ENCODE results near the gene SMG7.

The SMG7 gene

DNA sequence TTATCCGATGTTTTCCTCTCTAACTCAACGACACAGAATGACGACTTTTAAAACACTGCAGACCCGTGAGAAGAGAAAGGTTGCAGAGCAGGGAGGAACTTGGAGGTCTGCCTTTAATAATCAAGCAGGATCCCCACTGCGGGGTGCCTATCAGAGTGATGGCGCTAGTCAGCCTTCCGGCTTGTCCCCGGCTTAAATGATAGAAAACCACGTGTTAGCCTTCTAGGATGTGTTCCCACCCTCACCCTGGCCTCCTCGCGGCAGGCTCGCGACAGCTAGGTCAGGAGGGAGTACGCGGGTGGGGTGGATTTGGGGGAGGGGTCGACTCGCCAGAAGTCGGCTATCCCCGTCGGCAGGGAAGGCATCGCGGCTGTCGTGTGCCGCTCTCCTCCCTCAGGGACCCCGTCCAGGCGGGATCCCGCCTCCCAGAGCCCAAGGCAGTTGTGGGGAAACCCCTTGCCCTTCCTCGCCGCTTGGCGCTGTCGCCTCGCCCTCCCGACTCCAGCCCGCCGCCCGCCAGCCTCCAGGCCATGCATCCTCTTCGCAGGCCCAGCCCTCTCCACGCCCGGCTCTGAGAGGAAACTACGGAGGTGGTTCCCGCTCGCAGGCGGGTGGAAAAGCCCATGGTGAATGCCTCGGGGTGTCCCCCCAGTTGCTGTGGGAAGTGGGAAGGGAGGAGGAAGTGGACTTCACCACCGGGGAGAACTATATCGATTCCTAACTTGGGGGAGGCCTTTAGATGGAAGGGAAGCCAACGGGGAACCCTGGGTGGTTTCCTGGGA, 1.1 kb upstream of the SMG7 start:
- Histone ChIP-seq H3K4me3 (ENCODE audit: low read length) (peak overlapping the region; percentile 91), H3K9me3 (ENCODE audit: control insufficient read depth, low read length) (no peaks in the 10 kb centered on the region), H3K4me1 (ENCODE audit: control insufficient read depth, insufficient read depth, low read length) (peaks cover 15% of the 10 kb centered on the region), H3K9ac (ENCODE audit: low read length) (peak overlapping the region; percentile 98), H3K36me3 (ENCODE audit: control insufficient read depth, insufficient read depth, low read length, severe bottlenecking) (no peaks in the 10 kb centered on the region), H3K27me3 (replicated peaks; ENCODE audit: control insufficient read depth, insufficient read depth, low read length) (no peaks in the 10 kb centered on the region)
- peak; percentile 94 for DNase-seq (ENCODE audit: low read depth)

- no peaks in the 10 kb centered on the region for H3K9me3 ChIP-seq (ENCODE audit: control insufficient read depth, low read length)
Measured at GRCh38 chr1:183471743-183472487, 384 bp upstream of the SMG7 start.

GRCh38 chr1:183473217-183473536, 878 bp downstream of the SMG7 start:
- H3K4me1 ChIP-seq (ENCODE audit: control insufficient read depth, insufficient read depth, low read length): peaks cover 9% of the 10 kb centered on the region
- H3K9ac ChIP-seq (ENCODE audit: low read length): peak overlapping the region; percentile 95
- H3K36me3 ChIP-seq (ENCODE audit: control insufficient read depth, insufficient read depth, low read length, severe bottlenecking): no peaks in the 10 kb centered on the region
- peak overlapping the region; percentile 93 for H3K4me3 ChIP-seq (ENCODE audit: low read length)
- no peak for DNase-seq (ENCODE audit: low read depth)
- H3K27me3 ChIP-seq (replicated peaks; ENCODE audit: control insufficient read depth, insufficient read depth, low read length): no peaks in the 10 kb centered on the region
- no peaks in the 10 kb centered on the region for H3K9me3 ChIP-seq (ENCODE audit: control insufficient read depth, low read length)

More at GRCh38 chr1:183471743-183472487, 384 bp upstream of the SMG7 start:
- Histone ChIP-seq H3K9ac (ENCODE audit: low read length) (peak overlapping the region; percentile 98), H3K4me3 (ENCODE audit: low read length) (peak overlapping the region; percentile 93), H3K4me1 (ENCODE audit: control insufficient read depth, insufficient read depth, low read length) (peaks cover 15% of the 10 kb centered on the region), H3K27me3 (replicated peaks; ENCODE audit: control insufficient read depth, insufficient read depth, low read length) (no peaks in the 10 kb centered on the region), H3K36me3 (ENCODE audit: control insufficient read depth, insufficient read depth, low read length, severe bottlenecking) (no peaks in the 10 kb centered on the region)
- peak; percentile 99 for DNase-seq (ENCODE audit: low read depth)

DNA sequence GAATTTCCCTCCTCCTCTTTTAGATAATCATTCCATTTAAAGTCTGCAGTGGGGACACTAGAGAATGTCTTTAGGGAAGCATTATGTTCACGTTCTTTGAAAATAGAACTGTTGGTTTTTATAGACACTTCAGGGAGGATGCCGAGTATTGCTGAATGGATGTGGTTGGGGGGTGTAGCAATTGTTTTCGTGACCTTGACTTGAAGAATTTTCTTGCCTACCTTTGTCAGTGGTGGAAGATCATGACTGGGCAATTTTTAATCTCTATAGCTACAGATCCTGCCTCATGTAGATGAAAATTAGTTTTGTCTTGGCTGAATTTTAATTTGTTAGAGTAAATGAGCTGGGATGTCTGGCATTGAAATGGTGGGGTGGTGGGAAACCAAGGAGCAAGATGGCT, 3.8 kb downstream of the SMG7 start:
- no peak overlapping the region for H3K9ac ChIP-seq (ENCODE audit: low read length)
- H3K27me3 ChIP-seq (replicated peaks; ENCODE audit: control insufficient read depth, insufficient read depth, low read length): no peaks in the 10 kb centered on the region
- no peaks in the 10 kb centered on the region for H3K9me3 ChIP-seq (ENCODE audit: control insufficient read depth, low read length)
- peaks cover 13% of the 10 kb centered on the region for H3K4me1 ChIP-seq (ENCODE audit: control insufficient read depth, insufficient read depth, low read length)
- H3K36me3 ChIP-seq (ENCODE audit: control insufficient read depth, insufficient read depth, low read length, severe bottlenecking): no peaks in the 10 kb centered on the region
- no peak overlapping the region for H3K4me3 ChIP-seq (ENCODE audit: low read length)
- DNase-seq (ENCODE audit: low read depth): no peak

GRCh38 chr1:183477986-183478781, 5.9 kb downstream of the SMG7 start:
- no peak for DNase-seq (ENCODE audit: low read depth)
- Histone ChIP-seq H3K4me3 (ENCODE audit: low read length) (no peak overlapping the region), H3K4me1 (ENCODE audit: control insufficient read depth, insufficient read depth, low read length) (peaks cover 20% of the 10 kb centered on the region), H3K9ac (ENCODE audit: low read length) (no peak overlapping the region), H3K27me3 (replicated peaks; ENCODE audit: control insufficient read depth, insufficient read depth, low read length) (no peaks in the 10 kb centered on the region), H3K9me3 (ENCODE audit: control insufficient read depth, low read length) (no peaks in the 10 kb centered on the region), H3K36me3 (ENCODE audit: control insufficient read depth, insufficient read depth, low read length, severe bottlenecking) (no peaks in the 10 kb centered on the region)

DNA sequence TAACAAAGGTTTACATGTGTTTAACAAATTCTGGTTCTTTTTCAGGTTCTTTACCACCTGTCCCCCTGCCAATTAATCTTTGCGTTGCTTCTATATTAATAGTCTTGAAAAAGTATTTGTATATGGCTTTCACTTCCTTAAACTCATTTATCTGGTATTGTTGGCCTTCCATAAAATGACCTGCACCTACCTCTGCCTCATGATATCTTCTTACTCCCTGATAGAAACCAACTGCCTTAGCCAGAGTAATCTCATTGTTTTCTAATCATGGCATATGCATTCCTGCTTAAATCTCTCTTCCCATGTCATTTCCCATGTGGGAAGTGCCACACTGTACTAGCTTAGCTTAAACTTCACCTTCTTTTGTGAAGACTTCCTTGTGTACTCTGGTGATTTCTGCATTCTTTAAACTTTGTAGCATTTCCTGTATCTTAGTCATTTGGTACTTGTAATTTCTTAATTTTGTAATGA, 8.7 kb downstream of the SMG7 start:
- H3K4me1 ChIP-seq (ENCODE audit: control insufficient read depth, insufficient read depth, low read length): peaks cover 13% of the 10 kb centered on the region
- DNase-seq (ENCODE audit: low read depth): peak; percentile 14
- H3K36me3 ChIP-seq (ENCODE audit: control insufficient read depth, insufficient read depth, low read length, severe bottlenecking): no peaks in the 10 kb centered on the region
- H3K4me3 ChIP-seq (ENCODE audit: low read length): no peak overlapping the region
- no peak overlapping the region for H3K9ac ChIP-seq (ENCODE audit: low read length)
- H3K27me3 ChIP-seq (replicated peaks; ENCODE audit: control insufficient read depth, insufficient read depth, low read length): no peaks in the 10 kb centered on the region
- H3K9me3 ChIP-seq (ENCODE audit: control insufficient read depth, low read length): no peaks in the 10 kb centered on the region

DNA sequence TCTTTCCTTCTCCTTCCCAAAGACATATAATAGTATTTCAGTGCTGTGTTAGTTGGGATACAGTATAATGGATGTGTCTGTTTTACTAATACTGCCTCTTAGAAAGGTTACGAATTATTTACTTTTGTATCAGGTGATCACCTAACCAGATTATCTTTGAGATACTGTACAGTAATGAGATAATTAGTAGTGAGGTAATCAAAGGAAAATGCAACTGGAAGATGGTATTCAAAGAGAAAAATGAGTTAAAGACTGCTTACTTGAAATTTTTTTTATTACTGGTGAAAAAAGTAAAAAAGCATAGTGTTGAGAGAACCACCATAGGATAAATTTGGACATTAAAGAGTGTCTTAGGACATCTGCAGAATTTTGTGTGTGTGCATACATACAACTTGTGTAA, 10.9 kb downstream of the SMG7 start:
- H3K36me3 ChIP-seq (ENCODE audit: control insufficient read depth, insufficient read depth, low read length, severe bottlenecking): no peaks in the 10 kb centered on the region
- H3K4me3 ChIP-seq (ENCODE audit: low read length): no peak overlapping the region
- no peaks in the 10 kb centered on the region for H3K27me3 ChIP-seq (replicated peaks; ENCODE audit: control insufficient read depth, insufficient read depth, low read length)
- no peak for DNase-seq (ENCODE audit: low read depth)
- H3K9ac ChIP-seq (ENCODE audit: low read length): no peak overlapping the region
- peaks cover 13% of the 10 kb centered on the region for H3K4me1 ChIP-seq (ENCODE audit: control insufficient read depth, insufficient read depth, low read length)
- no peaks in the 10 kb centered on the region for H3K9me3 ChIP-seq (ENCODE audit: control insufficient read depth, low read length)

DNA sequence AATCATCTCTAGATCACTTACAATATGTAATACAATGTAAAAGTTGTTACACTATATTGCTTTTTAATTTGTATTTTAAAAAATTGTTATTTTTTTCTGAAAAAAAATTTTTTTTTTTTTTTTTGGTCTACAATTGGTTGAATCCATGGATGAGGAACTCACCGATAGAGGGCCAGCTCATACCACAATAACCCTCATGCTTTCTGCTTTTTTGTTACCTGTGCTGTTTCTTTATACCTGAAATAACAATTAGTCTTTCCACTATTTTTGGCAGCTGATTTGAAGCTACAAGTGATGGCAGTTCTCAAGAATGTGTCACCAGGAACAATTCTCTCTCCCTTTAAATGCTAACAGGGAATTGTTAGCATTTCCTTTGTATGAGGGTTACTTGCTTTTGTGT, 12.0 kb downstream of the SMG7 start:
- Histone ChIP-seq H3K27me3 (replicated peaks; ENCODE audit: control insufficient read depth, insufficient read depth, low read length) (no peaks in the 10 kb centered on the region), H3K4me3 (ENCODE audit: low read length) (no peak overlapping the region), H3K36me3 (ENCODE audit: control insufficient read depth, insufficient read depth, low read length, severe bottlenecking) (no peaks in the 10 kb centered on the region), H3K4me1 (ENCODE audit: control insufficient read depth, insufficient read depth, low read length) (peaks cover 13% of the 10 kb centered on the region), H3K9ac (ENCODE audit: low read length) (no peak overlapping the region), H3K9me3 (ENCODE audit: control insufficient read depth, low read length) (no peaks in the 10 kb centered on the region)
- no peak for DNase-seq (ENCODE audit: low read depth)

GRCh38 chr1:183484851-183485250, 12.6 kb downstream of the SMG7 start:
- H3K9me3 ChIP-seq (ENCODE audit: control insufficient read depth, low read length): no peaks in the 10 kb centered on the region
- H3K27me3 ChIP-seq (replicated peaks; ENCODE audit: control insufficient read depth, insufficient read depth, low read length): no peaks in the 10 kb centered on the region
- no peak overlapping the region for H3K9ac ChIP-seq (ENCODE audit: low read length)
- H3K4me3 ChIP-seq (ENCODE audit: low read length): no peak overlapping the region
- peaks cover 13% of the 10 kb centered on the region for H3K4me1 ChIP-seq (ENCODE audit: control insufficient read depth, insufficient read depth, low read length)
- H3K36me3 ChIP-seq (ENCODE audit: control insufficient read depth, insufficient read depth, low read length, severe bottlenecking): no peaks in the 10 kb centered on the region
- DNase-seq (ENCODE audit: low read depth): no peak

- no peaks in the 10 kb centered on the region for H3K4me1 ChIP-seq (ENCODE audit: control insufficient read depth, insufficient read depth, low read length)
- no peak overlapping the region for H3K9ac ChIP-seq (ENCODE audit: low read length)
- no peaks in the 10 kb centered on the region for H3K9me3 ChIP-seq (ENCODE audit: control insufficient read depth, low read length)
- no peaks in the 10 kb centered on the region for H3K36me3 ChIP-seq (ENCODE audit: control insufficient read depth, insufficient read depth, low read length, severe bottlenecking)
- no peak overlapping the region for H3K4me3 ChIP-seq (ENCODE audit: low read length)
- no peak for DNase-seq (ENCODE audit: low read depth)
- no peaks in the 10 kb centered on the region for H3K27me3 ChIP-seq (replicated peaks; ENCODE audit: control insufficient read depth, insufficient read depth, low read length)
Measured at GRCh38 chr1:183487674-183488442, 15.6 kb downstream of the SMG7 start.

All from adipocyte (in vitro differentiated cells).